G401.6 (cell line): ENCODE results near the gene NCOA3.
"Not testable (repeated sequence)": the region's sequence is repeated elsewhere in the genome, so short reads cannot be mapped to it uniquely, and the experiment has no call there.

Source experiments
- FAIRE-seq: peaks from 2 replicates; lab custom pipeline; 2012; peaks lifted over from hg19 to GRCh38; lab: Jason Lieb, UNC

Gene NCOA3

DNA sequence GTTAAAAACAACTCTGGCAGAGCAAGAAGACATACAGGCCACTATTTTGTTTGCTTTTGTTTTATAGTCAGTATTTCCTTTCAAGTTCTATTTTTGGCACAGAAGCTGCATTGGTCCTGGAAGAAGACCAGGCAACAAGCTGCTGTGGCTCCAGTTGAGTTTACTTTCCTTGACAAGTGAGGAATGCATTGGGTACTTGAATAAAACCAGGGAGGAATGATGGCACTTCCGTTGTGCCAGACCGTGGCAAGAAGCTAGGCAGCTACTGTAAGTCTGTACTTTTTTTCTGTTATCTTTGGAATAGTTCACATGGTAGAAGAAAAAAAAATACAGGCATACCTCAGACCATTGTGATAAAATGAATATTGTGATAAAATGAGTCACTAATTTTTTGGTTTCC is 66.3 kb downstream of the NCOA3 start:
- no peak for FAIRE-seq

DNA sequence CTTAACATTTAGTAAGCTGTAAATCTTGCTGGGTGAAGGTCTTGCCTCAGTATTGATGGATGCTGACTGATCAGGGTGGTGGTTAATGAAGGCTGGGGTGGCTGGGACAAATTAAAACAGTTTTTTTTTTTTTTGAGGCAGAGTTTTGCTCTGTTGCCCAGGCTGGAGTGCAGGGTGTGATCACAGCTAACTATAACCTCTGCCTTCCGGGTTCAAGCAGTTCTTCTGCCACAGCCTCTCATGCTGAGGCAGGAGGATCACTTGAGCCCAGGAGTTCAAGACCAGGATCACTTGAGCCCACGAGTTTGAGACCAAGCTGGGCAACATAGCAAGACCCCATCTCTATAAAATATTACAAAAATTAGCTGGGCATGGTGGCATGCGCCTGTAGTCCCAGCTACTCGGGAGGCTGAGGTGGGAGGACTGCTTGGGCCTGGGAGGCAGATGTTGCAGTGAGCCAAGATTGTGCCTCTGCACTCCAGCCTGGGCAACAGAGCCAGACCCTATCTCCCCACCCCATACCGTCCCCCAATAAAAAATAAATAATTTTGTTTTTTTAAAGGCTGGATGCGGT is 67.2 kb downstream of the NCOA3 start:
- no peak for FAIRE-seq

DNA sequence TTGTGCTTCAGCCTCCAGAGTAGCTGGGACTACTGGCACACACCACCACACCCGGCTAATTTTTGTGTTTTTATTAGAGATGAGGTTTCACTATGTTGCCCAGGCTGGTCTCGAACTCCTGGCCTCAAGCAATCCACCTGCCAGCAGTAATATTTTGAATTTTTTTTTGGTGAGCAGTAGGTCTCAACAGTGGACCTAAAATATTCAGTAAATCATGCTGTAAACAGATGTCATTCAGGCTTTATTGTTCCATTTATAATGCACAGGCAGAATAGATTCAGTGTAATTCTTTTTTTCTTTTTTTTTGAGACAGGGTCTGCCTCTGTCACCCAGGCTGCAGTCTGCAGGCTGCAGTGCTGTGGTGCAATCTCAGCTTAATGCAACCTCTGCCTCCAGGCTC is 69.7 kb downstream of the NCOA3 start:
- no peak for FAIRE-seq

DNA sequence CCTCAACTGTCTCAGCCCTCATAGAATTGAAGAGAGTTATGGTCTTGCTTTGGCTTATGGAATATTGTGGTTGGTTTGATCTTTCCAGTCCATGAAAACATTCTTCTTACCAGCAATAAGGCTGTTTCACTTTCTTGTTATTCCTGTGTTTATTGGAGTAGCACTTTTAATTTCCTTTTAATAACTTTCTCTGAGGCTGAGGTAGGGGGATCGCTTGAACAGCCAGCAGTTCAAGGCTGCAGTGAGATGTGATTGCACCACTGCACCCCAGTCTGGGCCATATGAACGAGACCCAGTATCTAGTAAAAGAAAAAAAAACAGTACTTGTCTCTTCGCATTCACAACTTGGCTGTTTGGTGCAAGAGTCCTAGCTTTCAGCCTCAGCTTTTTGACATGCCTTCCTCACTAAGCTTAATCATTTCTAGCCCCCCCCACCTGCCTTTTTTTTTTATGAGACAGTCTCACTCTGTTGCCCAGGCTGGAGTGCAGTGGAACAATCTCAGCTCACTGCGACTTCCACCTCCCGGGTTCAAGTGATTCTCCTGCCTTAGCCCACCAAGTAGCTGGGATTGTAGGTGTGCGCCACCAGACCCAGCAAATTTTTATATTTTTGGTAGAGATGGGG is 70.5 kb downstream of the NCOA3 start:
- no peak for FAIRE-seq

DNA sequence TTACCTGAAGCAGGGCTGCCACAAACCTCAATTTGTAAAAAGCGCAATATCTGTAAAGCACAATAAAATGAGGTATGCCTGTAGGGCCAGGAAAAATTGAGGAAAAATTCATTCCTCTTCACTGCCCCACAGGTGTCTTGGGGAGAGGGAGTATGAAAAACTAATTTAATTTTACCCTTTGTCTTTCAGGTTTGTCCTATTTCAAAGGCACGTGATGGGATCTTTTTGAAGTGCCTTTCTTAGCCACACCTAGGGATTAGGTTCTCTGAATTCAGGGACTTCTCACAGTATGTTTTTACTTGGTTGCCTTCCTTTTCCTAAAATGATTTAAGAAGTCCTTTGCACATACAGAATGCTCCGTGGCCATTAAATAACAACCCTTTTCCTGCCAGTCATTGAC is 71.9 kb downstream of the NCOA3 start:
- no peak for FAIRE-seq

DNA sequence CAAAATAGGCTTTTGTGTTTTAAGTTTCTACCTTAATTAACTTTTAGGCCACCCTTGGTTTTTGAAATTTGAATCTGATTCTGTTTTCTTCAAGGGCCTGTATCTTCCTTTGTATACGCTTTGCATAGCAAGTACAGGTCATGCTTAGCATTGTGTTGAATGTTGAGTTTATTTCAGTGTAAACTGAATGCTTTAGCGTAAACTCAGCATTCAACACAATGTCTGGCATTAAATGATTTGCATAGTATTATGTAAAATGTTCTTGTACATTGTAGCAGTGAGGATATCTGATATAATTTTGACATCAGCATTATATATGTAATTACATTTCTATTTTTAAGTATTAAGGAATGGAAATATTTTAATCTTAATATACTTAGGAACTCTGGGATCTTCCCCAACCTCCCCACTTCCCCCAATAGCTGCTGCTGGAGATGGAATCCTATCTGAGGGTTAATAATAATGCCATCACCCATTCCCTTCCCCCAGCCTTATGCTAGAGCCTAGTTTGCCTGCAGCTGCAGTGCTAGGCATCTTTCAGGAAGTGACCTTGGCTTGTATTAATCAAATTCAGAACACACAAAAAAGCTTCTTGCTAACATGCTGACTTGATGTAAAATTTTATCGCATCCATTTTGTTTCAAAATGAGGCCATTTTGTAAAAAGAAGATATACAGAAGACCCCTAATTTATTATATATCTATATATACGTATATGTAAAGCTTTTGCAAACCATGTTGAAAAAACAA is 73.1 kb downstream of the NCOA3 start:
- FAIRE-seq = no peak

DNA sequence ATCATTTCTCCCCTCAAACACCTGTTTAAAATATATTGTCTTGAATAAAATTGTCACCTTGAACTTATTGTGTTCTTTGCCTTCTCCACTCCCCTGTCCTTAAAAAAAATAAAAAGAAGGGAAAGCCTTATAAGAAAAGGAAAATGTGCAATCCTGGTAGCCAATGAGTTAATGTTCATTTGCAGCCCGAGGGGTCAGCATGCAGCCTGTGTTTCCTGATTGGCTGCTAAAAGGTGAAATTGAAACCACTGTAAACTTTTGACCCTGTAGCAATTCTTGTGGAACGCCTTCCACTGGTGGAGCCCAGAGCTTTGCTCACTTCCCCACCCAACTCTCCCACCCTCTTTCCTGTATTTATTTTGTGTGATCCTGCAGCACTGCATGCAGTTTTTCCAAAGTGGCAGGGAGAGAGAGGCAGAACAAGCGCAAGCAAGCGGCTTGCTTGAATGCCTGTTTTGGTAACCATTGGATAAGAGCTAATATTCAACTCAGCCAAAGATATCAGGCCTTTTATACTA is 74.9 kb downstream of the NCOA3 start:
- FAIRE-seq = no peak

DNA sequence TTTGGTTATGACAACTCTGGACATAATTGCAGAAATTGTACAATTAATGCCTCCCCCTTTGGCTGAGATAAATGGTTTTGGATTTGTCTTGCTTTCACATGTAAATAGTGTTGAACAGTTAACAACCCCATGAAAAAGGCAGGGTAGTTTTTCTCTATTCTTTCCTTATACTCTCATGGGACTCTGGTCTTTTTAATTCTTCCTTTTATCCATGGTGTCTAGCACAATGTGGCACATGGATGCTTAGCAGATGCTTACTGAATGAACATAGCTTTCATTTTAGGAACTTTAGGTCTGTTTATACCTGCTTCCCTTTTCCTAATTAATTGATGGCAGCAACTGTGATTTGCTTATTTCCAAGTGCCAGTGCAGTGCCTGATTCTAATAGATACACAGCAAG is 75.6 kb downstream of the NCOA3 start:
- no peak for FAIRE-seq

DNA sequence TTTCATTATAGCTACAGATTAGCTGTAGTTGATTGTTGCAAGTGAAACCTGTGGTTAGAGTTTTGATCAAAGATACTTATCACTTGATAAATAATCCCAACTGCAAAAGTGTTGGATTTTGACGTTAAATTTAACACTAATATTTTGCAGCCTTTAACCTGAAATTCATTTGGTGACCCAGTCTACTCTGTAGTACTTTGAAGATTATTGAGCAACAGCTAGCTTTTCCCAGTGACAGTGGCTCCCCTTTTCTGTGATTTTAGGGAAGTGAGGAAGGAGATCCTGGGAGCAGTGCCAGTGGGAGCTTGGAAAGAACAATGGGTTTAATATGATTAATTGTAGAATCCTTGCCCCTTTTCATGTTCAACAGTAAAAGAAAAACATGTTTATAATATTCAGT is 76.9 kb downstream of the NCOA3 start:
- no peak for FAIRE-seq

DNA sequence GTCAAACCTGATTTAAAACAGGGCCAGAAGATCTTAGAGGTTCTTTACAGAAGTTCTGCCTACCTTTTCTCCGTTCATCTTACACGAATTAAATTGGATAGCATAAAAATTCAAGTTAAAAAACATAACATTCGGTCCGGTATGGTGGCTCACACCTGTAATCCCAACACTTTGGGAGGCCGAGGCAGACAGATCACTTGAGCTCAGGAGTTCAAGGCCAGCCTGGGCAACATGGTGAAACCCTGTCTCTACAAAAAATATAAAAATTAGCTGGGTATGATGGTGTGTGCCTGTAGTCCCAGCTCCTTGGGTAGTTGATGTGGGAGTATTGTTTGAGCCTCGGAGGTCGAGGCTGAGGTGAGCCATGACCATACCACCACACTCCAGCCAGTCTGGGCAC is 79.0 kb downstream of the NCOA3 start:
- FAIRE-seq = not testable (repeated sequence)

DNA sequence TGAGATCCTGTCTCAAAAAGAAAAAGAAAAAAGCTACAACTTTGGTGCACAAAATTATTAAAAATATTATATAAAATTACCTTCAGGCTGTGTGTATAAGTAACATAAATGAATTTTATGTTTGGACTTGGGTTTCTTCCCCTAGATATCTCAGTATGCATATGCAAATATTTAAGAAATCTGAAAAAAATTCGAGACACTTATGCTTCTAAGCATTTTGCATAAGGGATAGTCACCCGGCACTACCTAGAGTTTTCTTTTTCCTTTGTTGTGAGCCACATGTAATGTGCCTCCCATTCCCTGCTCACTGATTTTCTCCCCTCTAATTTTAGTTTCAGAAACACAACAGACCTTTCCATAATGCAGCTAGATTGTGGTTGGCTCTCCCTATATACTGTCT is 79.4 kb downstream of the NCOA3 start:
- no peak for FAIRE-seq

DNA sequence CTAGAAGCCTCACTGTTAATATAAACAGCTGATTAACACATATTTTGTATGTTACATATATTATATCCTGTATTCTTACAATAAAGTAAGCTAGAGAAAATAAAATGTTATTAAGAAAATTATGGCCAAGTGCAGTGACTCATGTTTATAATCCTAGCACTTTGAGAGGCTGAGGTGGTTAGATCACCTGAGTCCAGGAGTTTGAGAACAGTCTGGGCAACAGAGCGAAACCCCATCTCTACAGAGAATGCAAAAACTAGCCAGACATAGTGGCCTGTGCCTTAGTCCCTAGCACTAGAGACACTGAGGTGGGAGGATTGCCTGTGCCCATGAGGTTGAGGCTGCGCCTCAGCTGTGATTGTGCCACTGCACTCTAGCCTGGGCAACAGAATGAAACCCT is 81.9 kb downstream of the NCOA3 start:
- FAIRE-seq = no peak

DNA sequence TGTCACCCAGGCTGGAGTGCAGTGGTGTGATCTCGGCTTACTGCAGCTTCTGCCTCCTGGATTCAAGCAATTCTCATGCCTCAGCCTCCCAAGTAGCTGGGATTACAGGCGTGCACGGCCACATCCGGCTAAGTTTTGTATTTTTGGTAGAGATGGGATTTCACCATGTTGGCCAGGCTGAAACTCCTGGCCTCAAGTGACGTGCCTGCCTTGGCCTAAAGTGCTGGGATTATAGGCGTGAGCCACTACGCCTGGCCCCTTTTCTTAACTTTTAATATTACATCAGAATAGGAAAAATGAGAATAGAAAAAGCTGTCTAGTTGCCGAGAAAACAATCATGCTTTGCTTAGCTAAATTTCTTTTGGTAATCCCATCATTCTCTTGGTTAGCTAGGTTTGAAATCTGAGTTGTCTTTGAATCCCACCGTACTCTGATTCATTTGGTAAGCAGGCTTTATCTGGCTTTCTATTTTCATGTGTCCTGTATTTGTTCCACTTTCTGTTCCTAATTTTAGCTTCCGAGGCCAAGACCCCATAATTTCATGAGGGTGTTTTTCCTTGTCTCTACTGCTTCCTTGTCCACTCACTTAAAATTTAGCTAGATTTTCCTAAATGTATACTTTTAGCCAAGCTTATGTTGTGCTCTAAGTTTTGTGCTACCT is 83.5 kb downstream of the NCOA3 start:
- FAIRE-seq = no peak

DNA sequence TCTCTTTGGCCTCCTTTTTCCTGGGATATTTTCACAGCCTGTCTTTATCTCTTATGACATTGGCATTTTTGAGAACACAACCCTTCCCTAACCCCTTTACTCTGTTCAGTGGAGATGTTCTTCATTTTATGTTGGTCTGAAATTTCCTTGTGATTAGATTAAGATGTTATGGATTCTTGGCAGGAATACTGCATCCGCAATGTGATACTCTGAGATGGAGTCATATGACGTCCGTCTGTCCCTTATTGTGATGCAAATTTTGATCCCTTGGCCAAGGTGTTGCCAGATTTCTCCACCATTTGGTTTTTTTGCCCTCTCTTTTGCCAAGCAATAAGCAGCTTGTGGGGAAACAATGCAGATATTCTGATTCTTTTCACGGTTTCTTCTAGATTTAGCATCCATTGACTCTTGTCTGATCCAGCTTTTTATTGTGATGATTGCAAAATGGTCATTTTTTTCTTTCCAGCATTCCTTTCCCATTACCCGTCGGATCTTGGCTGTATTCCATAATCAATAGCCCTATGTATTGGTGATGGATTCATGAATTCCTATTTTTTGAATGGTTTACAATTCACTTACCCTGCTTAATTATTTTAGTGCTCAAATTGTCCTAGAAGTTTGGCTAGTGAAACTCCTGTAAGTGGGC is 85.1 kb downstream of the NCOA3 start:
- FAIRE-seq = no peak

DNA sequence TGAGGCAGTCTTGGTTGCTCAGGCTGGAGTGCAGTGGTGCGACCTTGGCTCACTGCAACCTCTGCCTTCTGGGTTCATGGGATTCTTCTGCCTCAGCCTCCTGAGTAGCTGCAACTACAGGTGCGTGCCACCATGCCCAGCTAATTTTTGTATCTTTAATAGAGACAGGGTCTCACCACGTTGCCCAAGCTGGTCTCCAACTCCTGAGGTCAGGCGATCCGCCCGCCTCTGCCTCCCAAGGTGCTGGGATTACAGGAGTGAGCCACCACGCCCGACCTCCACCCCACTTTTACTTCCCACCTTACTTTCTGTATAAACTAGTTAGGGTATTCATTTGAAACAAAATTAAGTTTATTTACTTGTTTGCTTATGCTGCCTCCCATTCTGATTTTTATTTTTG is 86.5 kb downstream of the NCOA3 start:
- no peak for FAIRE-seq

DNA sequence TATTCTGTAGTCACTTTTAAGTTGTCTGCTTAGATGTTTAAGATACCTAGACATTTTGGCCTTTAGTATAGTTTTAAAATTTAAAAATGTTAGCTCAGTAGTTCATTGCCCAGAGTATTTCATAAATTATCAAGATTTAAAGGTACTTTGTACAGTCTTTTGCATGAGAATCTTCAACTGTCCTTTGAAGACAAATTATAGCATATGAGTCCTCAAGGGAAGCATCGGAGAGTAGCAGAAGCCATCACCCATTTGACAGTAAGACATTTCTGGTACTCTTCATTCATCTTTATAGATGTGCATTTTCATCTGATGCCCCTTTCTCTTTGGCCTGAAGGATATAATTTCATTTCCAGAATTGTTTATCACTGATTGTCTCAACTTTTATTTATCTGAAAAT is 89.5 kb downstream of the NCOA3 start:
- FAIRE-seq = no peak

DNA sequence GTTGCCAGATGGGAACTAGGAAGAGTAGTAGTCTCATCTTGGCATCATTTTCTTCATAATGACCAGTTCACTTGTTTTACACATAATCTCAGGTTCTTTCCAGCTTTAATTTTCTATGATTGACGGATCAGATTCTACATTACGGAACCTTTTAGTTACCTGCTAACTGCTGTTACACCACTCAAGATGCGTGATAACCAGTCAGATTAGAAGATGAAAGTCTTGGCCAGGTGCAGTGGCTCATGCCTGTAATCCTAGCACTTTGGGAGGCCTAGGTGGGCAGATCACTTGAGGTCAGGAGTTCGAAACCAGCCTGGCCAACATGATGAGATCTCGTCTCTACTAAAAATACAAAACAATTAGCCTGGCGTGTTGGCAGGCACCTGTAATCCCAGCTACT is 92.5 kb downstream of the NCOA3 start:
- no peak for FAIRE-seq

DNA sequence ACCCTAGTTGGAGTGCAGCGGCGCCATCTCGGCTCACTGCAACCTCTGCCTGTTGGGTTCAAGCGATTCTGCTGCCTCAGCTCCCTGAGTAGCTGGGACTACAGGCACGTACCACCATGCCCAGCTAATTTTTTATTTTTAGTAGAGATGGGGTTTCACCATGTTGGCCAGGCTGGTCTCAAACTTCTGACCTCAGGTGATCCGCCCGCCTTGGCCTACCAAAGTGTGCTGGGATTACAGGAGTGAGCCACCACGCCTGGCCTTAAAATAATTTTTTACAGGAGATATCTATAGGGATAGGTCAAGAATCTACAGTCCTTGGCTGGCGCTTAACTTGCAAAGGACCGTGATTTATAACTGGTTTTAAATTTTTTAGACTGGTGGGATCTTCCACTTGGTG is 93.5 kb downstream of the NCOA3 start:
- FAIRE-seq = not testable (repeated sequence)

DNA sequence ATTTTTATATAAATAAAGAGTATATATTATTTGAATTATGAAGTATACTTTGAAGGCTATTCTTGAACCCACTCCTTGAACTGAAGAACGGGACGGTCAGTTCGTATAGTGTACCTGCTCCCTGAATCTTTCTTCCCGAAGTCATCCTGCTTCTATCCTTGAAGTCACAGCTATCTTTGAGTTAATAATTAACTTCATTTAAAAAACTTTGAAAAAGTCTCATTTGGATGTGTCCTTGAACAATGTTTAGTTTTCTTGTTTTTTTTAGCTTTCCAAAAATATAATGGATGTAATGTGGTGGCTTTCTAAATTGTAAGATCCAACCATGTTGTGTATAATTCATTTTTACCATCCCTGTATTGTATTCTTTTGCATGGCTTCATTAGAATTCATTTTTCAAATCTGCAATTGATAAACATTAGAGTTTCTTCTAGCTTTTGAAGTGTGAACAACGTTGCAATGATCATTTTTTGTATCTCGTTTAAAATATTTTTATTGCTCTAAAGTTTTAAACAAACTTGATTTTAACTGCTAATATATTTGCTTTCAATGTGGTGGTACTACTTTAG is 94.4 kb downstream of the NCOA3 start:
- no peak for FAIRE-seq

DNA sequence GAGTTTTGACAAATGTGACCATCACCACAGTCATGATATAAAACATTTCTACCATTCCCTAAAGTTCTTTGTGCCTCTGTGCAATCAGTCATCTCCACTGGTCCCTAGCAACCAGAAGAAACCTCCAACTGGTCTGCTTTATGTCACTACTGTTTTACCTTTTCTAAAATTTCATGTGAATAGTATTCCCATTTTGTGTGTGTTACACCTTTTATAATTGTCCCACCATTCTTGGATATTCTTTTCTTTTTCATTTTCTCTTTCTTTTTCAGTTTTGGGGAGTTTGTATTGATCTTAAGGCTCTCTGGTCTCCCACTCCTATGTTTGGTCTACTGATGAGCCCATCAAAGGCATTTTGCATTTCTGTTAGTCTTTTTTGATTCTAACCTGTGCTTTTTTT is 95.4 kb downstream of the NCOA3 start:
- no peak for FAIRE-seq

DNA sequence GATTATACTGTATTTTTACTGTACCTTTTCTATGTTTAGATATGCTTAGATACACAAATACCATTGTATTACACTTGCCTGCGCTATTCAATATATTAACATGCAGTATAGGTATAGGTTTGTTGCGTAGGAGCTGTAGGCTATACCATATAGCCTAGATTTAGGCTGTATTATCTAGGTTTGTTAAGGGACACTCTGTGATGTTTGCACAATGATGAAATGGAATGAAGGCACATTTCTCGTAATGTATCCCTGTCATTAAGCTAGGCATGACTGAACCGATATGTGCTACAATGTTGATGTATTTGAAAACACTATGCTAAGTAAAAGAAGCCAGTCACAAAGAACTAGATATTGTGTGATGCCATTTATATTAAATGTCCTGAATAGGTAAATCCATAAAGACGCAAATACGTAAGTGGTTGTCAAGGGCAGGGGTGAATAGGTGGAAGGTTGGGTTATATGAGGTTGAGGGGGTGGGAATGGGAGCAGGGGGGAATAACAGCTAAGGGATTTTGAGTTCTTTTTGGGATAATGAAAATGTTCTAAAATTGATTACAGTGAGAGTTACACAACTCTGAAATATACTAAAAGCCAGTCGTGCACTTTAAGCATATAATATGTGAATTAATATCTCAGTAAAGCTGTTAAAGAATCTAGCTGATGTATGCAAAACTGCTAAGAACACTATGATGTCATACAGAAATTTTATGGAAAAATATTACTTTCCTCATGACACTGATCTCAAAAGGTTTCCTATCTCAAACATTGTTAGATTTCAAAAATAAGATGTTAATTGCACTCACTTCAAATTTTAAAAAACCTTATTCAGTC is 97.4 kb downstream of the NCOA3 start:
- no peak for FAIRE-seq
